HAP-1 (cell line): ENCODE results near the gene DNAJC6.
A peak's percentile ranks its signal among the peaks of the same experiment; 100 is the strongest.
"Not testable (repeated sequence)": the region's sequence is repeated elsewhere in the genome, so short reads cannot be mapped to it uniquely, and the experiment has no call there.

Experiments
- DNase-seq, 2 experiments: peaks; one replicate each; pipeline ENCODE4 v3.0.0-alpha.2; 2016 to 2020; ENCODE audit warnings: low spot score in 2 of 2
- H3K27me3 ChIP-seq: fragments of 250-450 bp; sonication (Bioruptor Pico); 2 replicates; pipeline ENCODE4 v1.5.1; 2020; ENCODE audit warnings: low read depth, mild to moderate bottlenecking, moderate library complexity
- H3K36me3 ChIP-seq: fragments of 250-450 bp; sonication (Bioruptor Pico); replicated peaks from 2 replicates; pipeline ENCODE4 v1.5.1; 2020; ENCODE audit warnings: mild to moderate bottlenecking
- H3K4me1 ChIP-seq: fragments of 250-450 bp; sonication (Bioruptor Pico); 2 replicates; pipeline ENCODE4 v1.5.1; 2020; ENCODE audit warnings: mild to moderate bottlenecking
- H3K4me3 ChIP-seq: fragments of 250-450 bp; sonication (Bioruptor Pico); 2 replicates; pipeline ENCODE4 v1.5.1; 2020; ENCODE audit warnings: mild to moderate bottlenecking, moderate library complexity
- H3K9me3 ChIP-seq: fragments of 250-450 bp; sonication (Bioruptor Pico); 2 replicates; pipeline ENCODE4 v1.5.1; 2020; ENCODE audit warnings: mild to moderate bottlenecking, moderate library complexity
- in situ Hi-C: fragments of 300-500 bp; cut with MboI; formaldehyde crosslinking; loops from 3 replicates; pipeline ENCODE4 v1.14.3; 2020; ENCODE audit warnings: low sequenced_read_pairs, inconsistent platforms, mixed read lengths

DNAJC6 gene

GRCh38 chr1:65277605-65278347 lies 31.6 kb upstream of the DNAJC6 start:
- Histone ChIP-seq H3K36me3 (no peaks in the 10 kb centered on the region), H3K9me3 (no peaks in the 10 kb centered on the region), H3K27me3 (no peaks in the 10 kb centered on the region), H3K4me3 (no peak overlapping the region), H3K4me1 (no peaks in the 10 kb centered on the region)
- in situ Hi-C loops: no loop called here
- DNase-seq: no peak

DNA sequence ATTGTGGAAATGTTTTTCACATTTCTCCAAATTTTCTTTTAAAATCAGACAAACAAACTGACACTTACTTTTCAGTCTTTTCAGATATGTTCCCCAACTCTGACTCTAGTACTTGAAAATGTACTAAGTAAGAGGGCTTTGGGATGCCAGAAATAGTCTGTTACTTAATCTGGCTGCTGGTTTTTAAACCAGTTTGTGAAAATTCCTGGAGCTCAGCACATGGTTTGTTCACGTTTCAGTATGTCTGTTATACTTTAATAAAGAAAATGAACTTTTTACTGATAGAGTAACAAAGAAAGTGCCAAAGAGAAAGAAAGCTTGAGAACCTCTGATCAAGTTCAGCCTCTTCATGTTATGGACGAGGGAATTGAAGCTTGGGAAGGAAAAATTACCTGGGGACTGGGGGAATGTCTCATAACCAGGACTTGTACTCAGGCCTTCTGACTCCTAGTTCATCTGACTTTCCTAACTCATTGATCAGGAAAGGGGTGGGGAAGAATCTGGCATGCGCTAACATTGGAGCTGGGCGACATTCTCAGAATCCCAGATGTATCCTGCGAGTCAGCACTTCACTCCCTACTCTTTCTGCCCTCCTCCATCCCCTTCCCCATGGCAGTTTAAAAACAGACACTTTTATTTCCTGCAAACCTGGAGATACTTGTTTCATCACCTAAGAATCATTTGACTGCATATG lies 30.8 kb upstream of the DNAJC6 start:
- no peak for DNase-seq
- no peaks in the 10 kb centered on the region for H3K27me3 ChIP-seq
- H3K9me3 ChIP-seq: no peaks in the 10 kb centered on the region
- in situ Hi-C loops: no loop called here
- H3K4me1 ChIP-seq: no peaks in the 10 kb centered on the region
- H3K36me3 ChIP-seq: no peaks in the 10 kb centered on the region
- H3K4me3 ChIP-seq: no peak overlapping the region

DNA sequence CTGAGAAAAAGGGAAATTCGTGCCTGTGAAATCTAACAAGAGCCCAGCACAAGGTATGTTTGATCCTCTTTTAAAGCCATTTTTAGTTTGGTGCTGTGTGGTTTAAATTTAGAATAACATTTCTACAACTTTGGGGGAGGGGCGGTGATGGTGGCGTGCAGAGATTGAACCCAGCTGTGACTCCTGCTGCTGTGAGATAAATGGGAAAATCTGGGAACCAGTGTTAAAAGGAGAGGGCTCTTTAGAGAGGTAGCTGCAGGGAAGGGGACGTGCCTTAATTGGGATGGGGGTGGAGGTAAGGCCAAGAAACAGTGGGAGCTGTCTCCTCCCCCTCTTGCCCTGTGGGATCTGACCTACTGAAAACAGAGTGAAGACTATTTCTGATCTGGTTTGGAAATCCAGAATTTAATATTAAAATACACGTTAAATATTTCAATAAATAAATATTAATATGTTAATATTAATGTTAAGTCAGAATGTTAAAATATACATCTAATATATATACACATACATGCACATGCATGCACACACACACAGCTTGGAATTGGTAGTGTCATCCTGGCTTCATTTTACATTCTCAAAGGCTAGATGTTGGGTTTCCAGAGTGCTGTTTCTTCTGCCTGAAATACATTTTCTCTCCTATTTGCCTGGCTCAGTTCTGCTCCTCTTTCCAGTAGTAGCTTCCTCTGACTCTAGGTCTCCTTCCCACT lies 30.1 kb upstream of the DNAJC6 start:
- Histone ChIP-seq H3K4me1 (no peaks in the 10 kb centered on the region), H3K36me3 (no peaks in the 10 kb centered on the region), H3K4me3 (no peak overlapping the region), H3K9me3 (no peaks in the 10 kb centered on the region), H3K27me3 (no peaks in the 10 kb centered on the region)
- in situ Hi-C loops: no loop called here
- DNase-seq: no peak

GRCh38 chr1:65281846-65282245 lies 27.5 kb upstream of the DNAJC6 start:
- Histone ChIP-seq H3K9me3 (no peaks in the 10 kb centered on the region), H3K4me1 (no peaks in the 10 kb centered on the region), H3K4me3 (no peak overlapping the region), H3K36me3 (no peaks in the 10 kb centered on the region), H3K27me3 (no peaks in the 10 kb centered on the region)
- DNase-seq: no peak
- in situ Hi-C loops: no loop called here

- Histone ChIP-seq H3K27me3 (no peaks in the 10 kb centered on the region), H3K9me3 (no peaks in the 10 kb centered on the region), H3K4me3 (no peak overlapping the region), H3K4me1 (no peaks in the 10 kb centered on the region), H3K36me3 (no peaks in the 10 kb centered on the region)
- no peak for DNase-seq
- in situ Hi-C loops: no loop called here
Observed at GRCh38 chr1:65284229-65284628, 25.1 kb upstream of the DNAJC6 start.

DNA sequence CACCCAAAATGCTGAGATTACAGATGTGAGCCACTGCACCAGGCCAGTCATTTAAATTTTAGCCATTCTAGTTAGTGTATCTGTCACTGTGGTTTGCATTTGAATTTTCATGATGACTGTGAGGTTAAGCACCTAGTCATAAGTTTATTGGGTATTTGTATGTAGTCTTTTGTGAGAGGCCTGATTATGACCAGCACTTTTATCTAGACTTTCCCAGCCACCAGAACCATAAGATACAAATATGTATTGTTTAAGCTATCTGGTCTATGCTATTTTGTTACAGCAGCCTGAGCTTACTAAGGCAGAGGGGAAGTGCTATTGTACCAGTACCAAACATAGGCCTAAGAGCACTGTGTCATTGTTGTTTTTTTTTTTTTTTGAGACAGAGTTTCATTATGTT lies 19.9 kb upstream of the DNAJC6 start:
- Histone ChIP-seq H3K4me1 (peaks cover 2% of the 10 kb centered on the region; the same call in 1 of the 2 replicates), H3K27me3 (no peaks in the 10 kb centered on the region), H3K9me3 (no peaks in the 10 kb centered on the region), H3K36me3 (no peaks in the 10 kb centered on the region), H3K4me3 (no peak overlapping the region)
- DNase-seq: no peak
- in situ Hi-C loops: no loop called here

GRCh38 chr1:65291818-65292217 lies 17.5 kb upstream of the DNAJC6 start:
- H3K9me3 ChIP-seq, H3K4me1 ChIP-seq, in situ Hi-C loops, H3K36me3 ChIP-seq, H3K27me3 ChIP-seq, DNase-seq, H3K4me3 ChIP-seq: not testable (repeated sequence)

- Histone ChIP-seq H3K9me3 (no peaks in the 10 kb centered on the region), H3K4me1 (peaks cover 2% of the 10 kb centered on the region; the same call in 1 of the 2 replicates), H3K36me3 (no peaks in the 10 kb centered on the region), H3K4me3 (no peak overlapping the region), H3K27me3 (no peaks in the 10 kb centered on the region)
- no peak for DNase-seq
- in situ Hi-C loops: no loop called here
Observed at GRCh38 chr1:65292861-65293593, 16.3 kb upstream of the DNAJC6 start.

- Histone ChIP-seq H3K36me3 (no peaks in the 10 kb centered on the region), H3K4me1 (peaks cover 2% of the 10 kb centered on the region; the same call in 1 of the 2 replicates), H3K9me3 (no peaks in the 10 kb centered on the region), H3K4me3 (no peak overlapping the region), H3K27me3 (no peaks in the 10 kb centered on the region)
- DNase-seq: no peak
- in situ Hi-C loops: no loop called here
Observed at GRCh38 chr1:65297706-65298105, 11.6 kb upstream of the DNAJC6 start.

GRCh38 chr1:65299328-65299727 lies 10.0 kb upstream of the DNAJC6 start:
- no peaks in the 10 kb centered on the region for H3K9me3 ChIP-seq
- H3K4me3 ChIP-seq: no peak overlapping the region
- no peaks in the 10 kb centered on the region for H3K36me3 ChIP-seq
- no peak for DNase-seq
- in situ Hi-C loops: no loop called here
- no peaks in the 10 kb centered on the region for H3K4me1 ChIP-seq
- no peaks in the 10 kb centered on the region for H3K27me3 ChIP-seq

DNA sequence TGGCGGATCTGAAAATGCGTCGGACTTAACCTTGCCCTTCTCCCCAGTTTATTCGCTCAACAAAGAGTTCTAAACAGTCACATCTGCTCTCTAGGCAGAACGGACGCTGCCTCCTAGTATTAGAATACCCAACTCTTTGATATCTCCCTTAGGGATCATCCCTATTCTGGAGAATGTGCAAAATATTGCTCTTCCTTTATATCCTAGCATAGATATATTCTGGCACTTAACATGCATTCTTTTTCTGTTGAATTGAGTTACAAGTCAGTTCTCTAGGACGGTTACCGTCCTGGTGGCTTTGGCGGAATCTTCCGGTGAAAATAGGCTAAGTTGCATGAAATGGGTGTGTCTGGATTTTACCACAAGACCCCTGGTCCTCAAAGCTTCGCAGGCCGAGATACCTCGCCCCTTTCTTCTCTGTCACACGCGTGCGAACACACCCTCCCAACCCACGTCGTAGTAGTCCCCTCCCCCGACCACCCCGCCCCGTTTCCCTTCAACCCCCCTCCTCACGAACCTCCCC lies 501 bp upstream of the DNAJC6 start:
- Histone ChIP-seq H3K27me3 (no peaks in the 10 kb centered on the region; the same call in 1 of the 2 replicates), H3K4me1 (peaks cover 4% of the 10 kb centered on the region), H3K9me3 (no peaks in the 10 kb centered on the region), H3K4me3 (peak overlapping the region; percentile 27), H3K36me3 (no peaks in the 10 kb centered on the region)
- in situ Hi-C loops: no loop called here
- DNase-seq: no peak

GRCh38 chr1:65310078-65310587 lies 790 bp downstream of the DNAJC6 start:
- Histone ChIP-seq H3K9me3 (no peaks in the 10 kb centered on the region), H3K4me3 (peak overlapping the region; percentile 27), H3K36me3 (no peaks in the 10 kb centered on the region), H3K4me1 (peaks cover 4% of the 10 kb centered on the region), H3K27me3 (no peaks in the 10 kb centered on the region; the same call in 1 of the 2 replicates)
- in situ Hi-C loops: no loop called here
- DNase-seq: peak; percentile 69 to 82

DNA sequence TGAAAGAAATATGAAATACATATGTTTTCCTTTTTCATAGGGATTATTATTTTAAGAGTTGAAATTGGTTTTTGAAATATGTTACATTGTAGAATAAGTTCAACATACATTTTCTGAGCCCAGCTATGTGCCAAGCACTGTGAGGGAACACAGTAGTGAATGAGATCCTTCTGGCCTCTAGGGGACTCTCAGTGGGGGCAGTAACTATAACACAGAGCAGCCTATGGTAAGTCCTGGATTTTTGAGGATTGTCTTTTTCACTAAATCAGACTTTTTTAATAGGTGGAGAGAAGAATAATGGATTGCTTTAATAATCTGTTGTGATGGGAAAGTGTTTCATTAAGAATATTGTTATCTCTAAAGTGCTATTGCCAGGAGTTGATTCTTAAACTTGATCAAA lies 2.4 kb downstream of the DNAJC6 start:
- in situ Hi-C loops: no loop called here
- Histone ChIP-seq H3K27me3 (no peaks in the 10 kb centered on the region; the same call in 1 of the 2 replicates), H3K4me1 (peaks cover 4% of the 10 kb centered on the region), H3K9me3 (no peaks in the 10 kb centered on the region), H3K4me3 (no peak overlapping the region), H3K36me3 (no peaks in the 10 kb centered on the region)
- no peak for DNase-seq
